Measurements from ENCODE around the gene OSBPL6. TPM values are rescaled to one million over a fixed set of nuclear protein-coding genes. Genes with fewer than 3 reads are reported as not detected.

The OSBPL6 gene
- total RNA-seq, 1 donor from 2014 or later: 0.39 TPM

DNA sequence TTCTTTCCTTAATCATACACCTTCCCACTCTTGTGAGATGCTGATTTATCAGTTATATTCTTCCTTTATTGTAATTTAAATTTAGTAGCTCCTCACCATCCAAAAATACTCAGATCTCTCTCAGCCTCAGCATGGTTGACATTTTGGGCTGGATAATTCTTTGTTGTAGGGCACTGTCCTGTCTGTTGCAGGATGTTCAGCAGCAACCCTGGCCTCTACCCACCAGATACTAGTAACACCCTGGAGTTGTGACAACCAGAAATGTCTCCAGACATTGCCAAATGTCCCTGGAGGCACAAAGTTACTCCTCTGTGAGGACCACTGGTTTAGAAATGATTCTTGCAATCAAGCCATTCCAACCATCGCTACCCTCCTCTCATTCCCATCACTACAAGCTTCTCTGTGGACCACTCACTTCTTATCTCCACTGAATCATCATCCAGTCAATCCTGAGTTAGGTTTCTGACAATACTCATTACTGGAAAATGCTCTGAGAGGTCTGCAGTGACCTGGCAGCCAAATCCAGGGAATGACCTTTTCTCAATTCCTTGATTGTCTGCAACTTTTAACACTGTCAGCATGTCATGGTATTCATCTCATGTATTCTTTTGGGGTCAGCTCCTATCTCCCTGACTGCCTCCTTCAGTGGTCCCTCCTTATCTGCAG, 43.3 kb downstream of the OSBPL6 start:
- no peak for DNase-seq (ENCODE audit: low spot score)

DNA sequence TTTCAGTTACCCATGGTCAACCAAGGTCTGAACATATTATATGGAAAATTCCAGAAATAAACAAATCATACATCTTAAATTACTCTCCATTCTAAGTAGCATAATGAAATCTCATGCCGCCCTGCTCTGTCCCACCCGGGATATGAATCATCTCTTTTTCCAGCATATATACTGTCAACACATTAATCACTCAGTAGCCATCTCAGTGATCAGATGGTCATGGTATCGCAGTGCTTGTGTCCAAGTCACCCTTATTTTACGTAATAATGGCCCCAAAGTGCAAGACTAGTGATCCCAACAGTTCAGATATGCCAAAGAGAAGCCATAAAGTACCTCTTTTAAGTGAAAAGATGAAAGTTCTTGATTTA, 43.8 kb downstream of the OSBPL6 start:
- no peak for DNase-seq (ENCODE audit: low spot score)

DNA sequence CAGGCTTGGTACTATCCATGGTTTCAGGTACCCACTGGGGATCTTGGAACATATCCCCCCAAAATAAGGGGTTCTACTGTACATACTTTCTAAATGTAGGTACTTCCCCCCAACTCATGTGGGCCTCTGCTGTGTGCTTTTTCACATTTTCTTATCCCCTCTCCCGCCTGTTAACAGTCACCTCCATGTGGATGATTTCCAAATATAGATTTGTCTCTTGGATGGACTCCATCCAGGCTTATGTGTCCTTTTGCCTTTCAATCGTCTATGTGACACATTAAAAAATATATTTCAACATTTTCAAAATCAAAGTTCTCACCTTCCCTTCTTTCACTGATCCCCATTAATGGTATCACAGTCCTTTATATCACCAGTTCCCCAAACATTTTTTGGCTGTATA, 44.4 kb downstream of the OSBPL6 start:
- DNase-seq (ENCODE audit: low spot score): no peak

DNA sequence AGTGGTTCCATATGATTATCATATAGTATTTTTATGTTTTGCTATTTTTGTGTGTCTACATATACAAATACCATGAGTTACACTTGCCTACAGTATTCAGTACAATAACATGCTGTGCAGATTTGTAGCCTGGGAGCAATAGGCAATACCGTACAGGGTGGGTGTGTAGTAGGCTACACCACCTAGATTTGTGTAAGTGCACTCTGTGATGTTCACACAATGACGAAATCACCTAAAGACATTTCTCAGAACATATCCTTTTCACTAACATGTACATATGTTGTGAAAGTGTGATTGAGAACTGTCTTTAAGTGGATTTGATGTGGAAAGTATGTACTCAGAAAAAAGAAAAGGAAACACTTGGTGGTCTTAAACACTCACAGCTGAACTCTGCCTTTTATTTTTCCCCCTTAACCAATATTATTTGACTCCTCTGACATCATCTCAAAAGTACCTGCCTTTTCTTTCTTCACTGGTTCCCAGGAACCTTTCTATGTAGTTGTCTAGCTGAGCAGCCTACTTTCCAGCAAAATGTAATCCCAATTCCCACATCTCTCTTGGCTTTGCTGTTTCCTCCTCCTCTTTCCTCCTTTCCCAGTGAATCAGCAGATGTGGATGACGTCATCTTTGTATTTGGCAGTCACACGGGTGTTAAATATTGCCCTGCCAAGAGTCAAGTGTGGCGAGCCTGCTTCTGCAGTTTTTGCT, 47.7 kb downstream of the OSBPL6 start:
- DNase-seq (ENCODE audit: low spot score): no peak

DNA sequence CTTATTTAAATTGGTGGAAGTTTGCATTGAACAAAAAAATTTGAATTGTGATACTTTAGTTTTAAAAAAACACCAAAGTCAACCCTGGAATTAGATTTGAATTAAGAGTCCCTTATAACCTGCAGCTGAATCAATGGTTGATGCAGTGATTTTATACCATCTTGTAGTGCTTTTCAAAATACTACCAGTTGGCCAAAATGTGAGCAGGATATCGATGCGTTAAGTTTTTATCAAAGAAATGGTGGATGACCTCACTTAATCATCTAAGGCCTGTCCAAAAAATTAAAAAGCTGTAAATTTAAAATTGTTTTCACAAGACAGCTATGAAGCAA, 48.2 kb downstream of the OSBPL6 start:
- DNase-seq (ENCODE audit: low spot score): no peak

DNA sequence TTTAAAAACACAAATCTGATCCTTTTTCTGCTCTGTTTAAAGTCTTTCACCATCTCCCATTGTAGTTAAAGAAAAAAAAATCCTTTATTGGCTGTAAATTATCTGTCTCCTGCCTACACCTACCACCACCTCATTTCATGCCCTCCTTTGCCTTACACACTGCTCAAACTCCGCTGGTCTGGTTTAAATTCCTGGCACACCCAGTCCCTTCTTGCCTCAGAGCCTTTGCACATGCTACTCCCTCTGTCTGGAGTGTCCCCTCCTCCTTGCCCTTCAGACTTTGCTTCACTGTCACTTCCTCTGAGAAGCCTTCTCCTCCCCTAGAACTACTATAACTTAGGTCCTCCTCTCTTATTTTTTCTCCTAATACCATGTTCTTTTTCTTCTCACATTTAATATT, 49.6 kb downstream of the OSBPL6 start:
- DNase-seq (ENCODE audit: low spot score): no peak

DNA sequence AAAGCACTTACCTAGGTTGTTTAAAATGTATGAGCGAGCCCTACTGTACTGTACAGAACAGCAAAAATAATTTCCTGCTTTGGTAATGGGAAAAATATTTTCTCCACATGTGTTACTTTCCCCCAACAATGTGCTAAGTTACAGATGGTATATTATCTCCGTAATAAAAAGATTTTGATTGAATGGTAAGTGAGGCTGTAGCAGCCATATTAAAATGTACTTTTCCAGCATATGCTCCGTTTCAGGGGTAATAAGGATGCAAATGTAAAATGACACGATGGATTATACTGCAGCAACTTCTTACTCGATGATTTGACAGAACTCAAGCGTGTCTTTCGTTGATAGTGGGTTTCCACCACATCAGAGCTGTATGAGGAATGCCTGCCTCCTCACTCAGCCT, 50.5 kb downstream of the OSBPL6 start:
- DNase-seq (ENCODE audit: low spot score): no peak

DNA sequence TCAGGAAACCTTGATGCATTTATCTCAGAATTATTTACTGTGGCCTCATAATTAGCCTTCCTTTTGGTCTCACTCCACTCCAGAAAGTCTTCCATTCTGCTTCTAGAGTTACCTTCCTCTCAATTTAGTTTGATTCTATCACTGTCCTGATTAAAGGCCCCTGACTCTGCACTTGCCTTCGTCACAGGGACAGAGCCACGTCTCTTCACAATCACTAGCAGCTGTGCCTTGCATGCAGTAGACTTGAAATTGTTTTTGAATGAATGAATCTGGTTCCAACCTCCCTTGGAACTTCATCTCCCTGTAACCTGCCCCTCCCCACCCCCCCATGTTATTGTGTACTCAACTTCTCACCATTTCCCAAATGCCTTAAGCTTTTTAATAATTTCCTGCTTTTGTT, 52.4 kb downstream of the OSBPL6 start:
- no peak for DNase-seq (ENCODE audit: low spot score)

DNA sequence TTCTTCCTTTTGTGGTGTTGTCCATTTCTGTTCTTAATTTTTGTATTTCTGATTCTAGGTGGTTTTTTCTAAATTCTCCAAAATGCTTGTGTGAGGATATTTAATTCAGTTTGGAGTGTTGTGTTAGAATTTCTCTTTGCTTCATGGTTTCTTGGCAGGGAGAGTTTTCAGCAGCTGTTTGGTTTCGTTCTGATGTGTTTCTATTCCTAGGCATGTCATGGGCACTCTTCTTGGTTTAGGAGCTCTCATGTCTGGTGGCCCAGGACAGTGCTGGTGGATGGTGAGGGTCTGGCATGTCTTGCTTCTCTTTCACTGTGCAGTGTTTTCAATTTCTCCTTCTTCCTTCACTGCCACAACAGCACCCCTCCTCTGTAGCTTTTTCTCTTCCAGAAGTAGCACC, 52.9 kb downstream of the OSBPL6 start:
- no peak for DNase-seq (ENCODE audit: low spot score)

DNA sequence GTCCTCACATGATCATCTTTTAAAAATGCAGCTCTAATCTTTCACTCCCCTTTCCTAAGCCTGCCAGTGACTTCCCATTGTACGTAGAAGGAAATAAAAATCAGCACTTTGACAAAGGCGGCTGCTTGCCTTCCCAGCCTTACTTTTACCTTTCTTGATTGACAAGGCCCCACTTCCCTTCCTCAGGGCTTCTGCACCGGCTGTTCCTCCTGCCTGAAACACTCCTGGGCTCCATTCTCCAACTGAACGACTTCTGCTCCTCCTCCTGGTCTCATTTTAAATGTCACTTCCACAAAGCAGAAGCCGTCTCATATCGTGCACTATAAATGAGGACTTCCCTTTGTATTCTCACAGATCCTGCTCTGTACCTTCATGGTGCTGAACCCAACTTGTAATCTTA, 56.1 kb downstream of the OSBPL6 start:
- no peak for DNase-seq (ENCODE audit: low spot score)

DNA sequence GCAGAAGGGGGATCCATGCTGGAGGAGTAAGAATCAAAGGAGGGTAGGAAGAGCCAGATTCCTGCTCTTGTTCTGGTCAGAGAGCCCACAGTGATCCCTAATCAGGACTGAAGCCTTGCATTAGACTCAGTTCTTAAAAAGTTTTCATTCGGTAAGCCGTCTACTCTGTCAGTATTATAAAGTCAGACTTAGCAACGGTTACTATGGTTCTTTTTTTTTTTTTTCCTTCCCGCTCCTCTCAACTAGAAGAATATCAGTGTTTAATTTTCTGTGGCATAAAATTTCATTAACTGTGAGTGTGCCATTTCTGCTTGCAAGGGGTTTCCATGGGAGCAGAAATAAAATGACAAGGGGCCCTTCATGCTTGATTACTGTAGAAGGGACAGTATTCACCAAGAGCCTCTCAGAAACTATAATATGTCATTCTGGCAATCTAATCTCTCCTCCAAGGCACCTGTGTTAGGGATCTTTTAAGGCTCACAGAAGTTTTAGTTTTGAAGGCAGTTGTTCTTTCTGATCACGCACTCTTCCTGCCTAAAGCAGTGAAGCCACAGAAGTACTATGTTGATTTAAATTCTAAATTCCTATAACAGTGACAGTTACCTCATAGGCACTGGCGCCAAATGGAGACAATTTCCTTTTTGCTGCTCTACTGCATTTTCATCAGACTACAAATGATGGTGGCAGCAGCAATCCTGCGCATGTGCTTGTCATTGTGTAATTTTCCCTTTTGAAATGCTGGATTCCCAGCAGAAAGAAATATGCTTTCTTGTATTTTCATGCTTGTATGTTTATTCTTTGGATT, 57.0 kb downstream of the OSBPL6 start:
- DNase-seq (ENCODE audit: low spot score): no peak

DNA sequence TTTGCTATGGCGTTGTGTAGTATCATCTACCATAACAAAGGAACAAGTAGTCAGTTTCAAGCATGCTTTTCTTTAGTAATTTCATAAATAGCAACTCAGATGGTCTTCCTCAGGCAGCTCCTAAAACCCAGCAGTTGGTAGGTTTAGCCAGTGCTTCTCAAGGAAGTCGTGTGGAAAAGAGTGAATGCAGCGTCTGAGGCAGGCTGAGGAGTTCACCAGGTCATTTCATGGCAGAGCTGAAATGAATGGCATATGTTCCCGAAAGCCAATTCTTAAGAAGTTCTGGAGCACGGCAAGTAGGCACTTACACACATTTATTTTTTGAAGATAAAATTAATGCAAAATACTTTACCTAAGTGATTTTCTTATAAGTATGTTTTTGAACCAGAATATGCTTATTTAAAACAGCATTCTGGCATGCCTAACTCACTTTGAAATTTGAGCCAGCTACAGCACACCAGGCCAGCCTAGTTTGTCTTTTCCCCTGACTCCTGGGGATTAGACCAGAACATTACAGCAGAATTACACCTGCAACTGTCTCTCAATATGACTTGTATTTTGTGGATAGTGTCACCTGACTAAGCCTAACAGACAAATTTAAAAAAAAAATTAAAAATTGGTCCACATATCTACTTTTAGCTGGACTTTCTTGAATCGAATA, 62.2 kb downstream of the OSBPL6 start:
- DNase-seq (ENCODE audit: low spot score): no peak

DNA sequence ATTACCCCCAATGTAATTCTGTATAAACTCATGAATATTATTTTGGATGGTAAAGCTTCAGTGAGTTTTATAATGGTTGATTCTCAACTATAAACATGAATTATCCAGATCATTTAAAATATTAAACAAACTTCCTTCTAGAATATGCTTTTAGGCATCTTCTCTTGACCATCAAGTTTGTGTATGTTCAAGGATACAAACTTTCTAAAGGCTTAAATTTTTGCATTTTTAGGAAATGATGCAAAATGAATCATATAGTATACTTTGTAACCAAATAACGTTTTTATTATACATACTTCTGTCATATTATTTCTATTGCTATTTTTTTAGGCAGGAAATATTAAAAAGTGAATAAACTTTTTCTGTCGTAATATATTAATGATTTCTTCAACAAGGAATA, 62.8 kb downstream of the OSBPL6 start:
- DNase-seq (ENCODE audit: low spot score): no peak

DNA sequence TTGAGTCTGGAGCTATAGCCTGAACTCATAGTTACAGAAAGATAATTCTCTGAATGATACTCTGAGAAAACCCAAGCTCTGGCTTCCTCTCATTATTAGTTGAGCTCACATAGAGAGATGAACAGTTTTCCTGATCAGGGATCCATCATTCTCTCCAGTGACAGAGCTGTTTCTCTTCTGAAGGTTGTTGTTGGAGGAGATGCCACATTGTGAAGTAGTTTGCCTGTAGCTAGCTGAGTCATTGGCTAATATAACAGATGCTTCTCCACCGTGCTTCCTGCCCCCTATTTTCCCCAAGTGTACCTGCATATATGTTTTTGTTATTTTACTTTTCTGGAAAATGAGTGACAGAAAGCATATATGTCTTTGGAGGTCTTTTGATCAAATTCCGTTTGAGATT, 64.6 kb downstream of the OSBPL6 start:
- no peak for DNase-seq (ENCODE audit: low spot score)

DNA sequence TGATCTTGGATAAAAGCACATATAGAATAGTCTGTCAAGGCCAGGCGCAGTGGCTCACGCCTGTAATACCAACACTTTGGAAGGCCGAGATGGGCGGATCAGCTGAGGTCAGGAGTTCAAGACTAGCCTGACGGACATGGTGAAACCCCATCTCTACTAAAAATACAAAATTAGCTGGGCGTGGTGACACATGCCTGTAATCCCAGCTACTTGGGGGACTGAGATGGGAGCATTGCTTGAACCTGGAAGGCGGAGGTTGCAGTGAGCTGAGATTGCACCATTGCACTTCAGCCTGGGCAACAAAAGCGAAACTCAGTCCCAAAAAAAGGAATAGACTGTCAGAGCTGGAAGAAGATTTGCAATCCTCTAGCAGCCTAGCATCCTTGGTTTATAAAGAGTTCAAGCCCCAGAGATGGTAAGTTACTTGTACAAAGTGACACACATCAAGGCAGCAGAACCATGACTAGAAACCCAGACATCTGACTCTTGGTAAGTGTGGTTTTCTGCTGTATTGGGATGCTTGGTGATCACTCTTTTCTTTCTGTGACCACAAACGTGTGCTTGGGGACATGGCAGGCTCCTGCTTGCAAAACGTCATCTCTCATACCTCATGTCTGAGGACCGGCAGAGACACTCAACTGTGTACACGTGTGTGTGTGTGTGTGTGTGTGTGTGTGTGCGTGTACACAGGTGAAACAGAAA, 69.0 kb downstream of the OSBPL6 start:
- DNase-seq (ENCODE audit: low spot score): no peak

DNA sequence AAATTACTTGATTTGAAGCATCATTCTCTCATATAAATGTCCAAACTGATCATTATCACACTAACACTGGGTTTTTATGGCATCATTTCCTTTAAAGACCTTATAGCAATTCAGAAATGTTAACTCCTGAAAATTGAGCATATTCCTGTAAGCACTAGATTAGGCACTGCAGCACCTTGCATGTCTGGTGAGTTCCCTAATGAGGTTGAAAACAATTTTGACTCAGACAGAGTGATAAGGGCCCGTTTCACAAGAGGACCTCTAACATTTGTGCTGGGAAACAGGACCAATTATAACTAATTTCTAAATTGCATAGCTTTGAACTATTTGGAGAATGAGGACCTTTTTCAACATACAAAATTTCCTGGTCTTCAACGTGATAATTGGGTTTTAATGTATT, 69.9 kb downstream of the OSBPL6 start:
- no peak for DNase-seq (ENCODE audit: low spot score)

DNA sequence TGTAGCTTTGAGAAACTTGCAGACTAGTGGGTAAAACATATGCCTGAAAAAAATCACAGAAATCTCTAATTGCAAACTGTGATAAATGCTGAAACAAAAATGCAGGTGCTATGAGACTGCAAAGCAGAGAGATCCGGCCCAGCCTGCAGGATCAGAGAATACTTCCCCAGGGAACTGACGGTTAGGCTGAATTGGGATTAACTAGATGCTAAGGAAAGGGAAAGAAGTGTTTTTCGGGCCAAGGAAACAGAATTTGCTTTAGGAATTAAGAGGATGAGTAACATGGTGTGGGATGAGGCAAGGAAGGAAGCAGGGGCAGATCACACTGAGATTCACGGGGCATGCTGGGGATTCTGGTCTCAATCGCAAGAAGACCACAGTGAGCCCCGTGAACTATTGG, 71.5 kb downstream of the OSBPL6 start:
- no peak for DNase-seq (ENCODE audit: low spot score)

DNA sequence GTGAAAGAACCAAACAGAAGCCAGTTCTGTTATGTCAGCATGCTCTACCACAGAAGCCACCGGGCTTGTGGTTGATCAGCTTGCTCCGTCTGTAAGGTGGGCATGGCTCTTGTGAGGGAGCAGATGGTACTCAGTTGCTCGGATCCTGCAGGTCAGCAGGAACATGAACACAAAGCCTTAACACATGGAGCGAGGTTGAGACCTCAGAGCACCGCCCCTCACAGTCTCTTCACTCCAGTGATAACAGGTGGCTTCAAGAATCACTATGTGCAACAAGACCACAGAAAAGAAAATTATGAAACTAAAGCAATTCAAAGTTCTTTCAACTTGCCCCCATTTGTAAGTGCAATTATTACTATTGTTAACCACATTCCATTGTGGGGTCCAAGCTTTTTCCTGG, 72.1 kb downstream of the OSBPL6 start:
- DNase-seq (ENCODE audit: low spot score): no peak

DNA sequence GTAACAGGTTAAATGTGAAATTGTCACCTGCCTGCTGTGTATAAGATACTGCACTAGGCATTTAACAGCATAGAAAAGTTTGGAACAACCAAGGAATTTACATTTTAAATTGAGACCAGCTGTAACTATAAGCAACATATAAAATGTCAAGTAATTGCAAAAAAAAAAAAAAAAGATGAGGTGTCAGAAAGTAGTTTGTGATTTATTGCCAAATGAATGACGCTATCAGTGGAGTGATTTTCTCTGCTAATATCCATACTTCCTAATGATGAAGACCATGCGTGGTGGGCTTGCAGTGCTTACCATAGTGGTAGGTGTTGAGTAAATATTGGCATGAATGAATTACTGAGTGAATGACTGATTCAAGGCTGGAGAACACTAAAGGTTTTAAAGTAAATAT, 73.3 kb downstream of the OSBPL6 start:
- DNase-seq (ENCODE audit: low spot score): no peak

DNA sequence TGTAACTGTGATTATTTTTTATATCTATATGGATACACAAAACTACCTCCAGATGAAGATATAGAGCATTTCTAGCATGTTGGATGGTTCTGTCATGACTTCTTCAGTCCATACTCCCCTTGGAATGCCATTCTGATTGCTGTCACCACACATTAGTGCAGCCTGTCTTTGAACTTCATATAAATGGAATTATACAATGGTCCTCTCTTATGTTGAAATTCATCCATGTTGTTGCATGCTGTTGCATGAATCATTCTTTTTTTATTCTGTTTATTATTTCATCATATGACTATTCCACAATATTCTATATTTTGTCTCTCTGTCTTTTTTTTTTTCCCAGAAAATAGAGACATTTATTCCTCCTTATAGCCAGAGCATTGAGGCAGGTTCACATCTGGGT, 74.1 kb downstream of the OSBPL6 start:
- no peak for DNase-seq (ENCODE audit: low spot score)

DNA sequence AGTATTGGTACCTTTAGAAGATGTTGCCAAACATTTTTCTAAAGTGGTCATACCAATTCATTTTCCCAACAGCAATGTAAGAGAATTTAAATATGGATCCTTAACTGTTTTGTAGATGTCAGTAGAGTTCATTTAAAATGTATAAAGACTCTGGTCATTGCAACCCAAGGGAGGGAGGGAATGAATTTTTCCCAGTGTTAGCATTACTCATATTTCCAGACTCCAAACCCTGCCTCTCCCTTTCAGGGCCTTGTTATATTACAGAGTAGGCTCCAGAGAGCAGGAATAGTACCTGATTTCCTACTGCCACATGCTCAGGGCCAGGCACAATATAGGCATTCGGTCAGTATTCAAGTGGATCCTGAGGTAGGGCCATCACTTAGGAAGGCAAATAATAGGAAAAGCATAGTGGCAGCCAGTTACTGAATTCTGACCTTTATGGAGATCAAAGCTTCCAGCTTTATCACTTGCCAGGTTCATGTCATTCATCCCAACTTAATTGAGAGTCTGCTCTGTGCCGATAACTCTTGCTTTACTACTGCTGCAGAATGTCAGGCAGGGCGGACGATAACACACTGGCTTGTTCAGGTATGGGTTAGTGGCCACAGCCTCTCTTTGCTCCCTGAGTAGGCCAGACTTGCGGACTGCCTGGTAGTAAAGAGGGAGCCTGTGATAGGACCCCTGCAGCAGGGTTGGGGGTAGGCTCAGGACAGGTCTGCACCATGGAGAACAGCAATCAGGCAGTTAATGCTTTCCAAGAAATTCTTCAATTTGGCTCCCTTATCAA, 75.3 kb downstream of the OSBPL6 start:
- no peak for DNase-seq (ENCODE audit: low spot score)

Measured in mesenteric fat pad (tissue), 1 donor.